ENCODE measurements around the gene DISC1. TPM values are rescaled to one million over a fixed set of nuclear protein-coding genes. Genes with fewer than 3 reads are reported as not detected.
"Not testable (repeated sequence)": the region's sequence is repeated elsewhere in the genome, so short reads cannot be mapped to it uniquely, and the experiment has no call there.

Gene DISC1
- total and polyA plus RNA-seq, 2 experiments from 2014 or later = 6.5 to 11.5 TPM

- DNase-seq (ENCODE audit: low read depth in 1 of 2, low spot score in 1 of 2) = peak in 1 of 2 donors; percentile 91
- Histone ChIP-seq H3K27ac (no peak overlapping the region), H3K27me3 (no peaks in the 10 kb centered on the region), H3K4me1 (ENCODE audit: low read depth) (no peaks in the 10 kb centered on the region), H3K36me3 (no peaks in the 10 kb centered on the region), H3K4me3 (no peak overlapping the region), H3K9me3 (ENCODE audit: low read depth) (no peaks in the 10 kb centered on the region)
- peak; percentile 43 for TF ChIP-seq CTCF (IDR thresholded peaks at IDR 0.05; ENCODE audit: low read depth, low read length)
Measured at GRCh38 chr1:231584117-231584516, 42.5 kb upstream of the DISC1 start.

- TF ChIP-seq CTCF (IDR thresholded peaks at IDR 0.05; ENCODE audit: low read depth, low read length) = no peak
- H3K9me3 ChIP-seq (ENCODE audit: low read depth) = no peaks in the 10 kb centered on the region
Measured at GRCh38 chr1:231584921-231585320, 41.7 kb upstream of the DISC1 start.

GRCh38 chr1:231590453-231591198 lies 36.0 kb upstream of the DISC1 start:
- Histone ChIP-seq H3K27ac (no peak overlapping the region), H3K4me1 (ENCODE audit: low read depth) (no peaks in the 10 kb centered on the region), H3K36me3 (no peaks in the 10 kb centered on the region), H3K4me3 (no peak overlapping the region), H3K9me3 (ENCODE audit: low read depth) (no peaks in the 10 kb centered on the region), H3K27me3 (no peaks in the 10 kb centered on the region)
- peak; percentile 85 for TF ChIP-seq CTCF (IDR thresholded peaks at IDR 0.05; ENCODE audit: low read depth, low read length)
- DNase-seq (ENCODE audit: low read depth in 1 of 2, low spot score in 1 of 2) = peak; percentile 78 to 82

More at GRCh38 chr1:231584921-231585320, 41.7 kb upstream of the DISC1 start:
- DNase-seq (ENCODE audit: low read depth in 1 of 2, low spot score in 1 of 2) = no peak
- H3K4me1 ChIP-seq (ENCODE audit: low read depth) = no peaks in the 10 kb centered on the region
- no peaks in the 10 kb centered on the region for H3K36me3 ChIP-seq
- no peak overlapping the region for H3K27ac ChIP-seq
- no peaks in the 10 kb centered on the region for H3K27me3 ChIP-seq
- H3K4me3 ChIP-seq = no peak overlapping the region

- H3K4me3 ChIP-seq = no peak overlapping the region
- H3K27ac ChIP-seq = no peak overlapping the region
- TF ChIP-seq CTCF (IDR thresholded peaks at IDR 0.05; ENCODE audit: low read depth, low read length) = no peak
- H3K4me1 ChIP-seq (ENCODE audit: low read depth) = no peaks in the 10 kb centered on the region
- DNase-seq (ENCODE audit: low read depth in 1 of 2, low spot score in 1 of 2) = no peak
- H3K27me3 ChIP-seq = no peaks in the 10 kb centered on the region
- H3K36me3 ChIP-seq = no peaks in the 10 kb centered on the region
- H3K9me3 ChIP-seq (ENCODE audit: low read depth) = no peaks in the 10 kb centered on the region
Measured at GRCh38 chr1:231591466-231591865, 35.1 kb upstream of the DISC1 start.

- Histone ChIP-seq H3K36me3 (no peaks in the 10 kb centered on the region), H3K27me3 (no peaks in the 10 kb centered on the region), H3K27ac (no peak overlapping the region), H3K4me3 (no peak overlapping the region), H3K9me3 (ENCODE audit: low read depth) (no peaks in the 10 kb centered on the region), H3K4me1 (ENCODE audit: low read depth) (no peaks in the 10 kb centered on the region)
- no peak for TF ChIP-seq CTCF (IDR thresholded peaks at IDR 0.05; ENCODE audit: low read depth, low read length)
- no peak for DNase-seq (ENCODE audit: low read depth in 1 of 2, low spot score in 1 of 2)
Measured at GRCh38 chr1:231592809-231593208, 33.8 kb upstream of the DISC1 start.

GRCh38 chr1:231593264-231593663 lies 33.3 kb upstream of the DISC1 start:
- not testable (repeated sequence) for H3K36me3 ChIP-seq; H3K4me1 ChIP-seq (ENCODE audit: low read depth); H3K4me3 ChIP-seq; DNase-seq (ENCODE audit: low read depth in 1 of 2, low spot score in 1 of 2); H3K27me3 ChIP-seq; H3K9me3 ChIP-seq (ENCODE audit: low read depth); H3K27ac ChIP-seq
